AG09319 (cell line): ENCODE measurements around the gene AKIP1.
A peak's percentile ranks its signal among the peaks of the same experiment; 100 is the strongest.
"Not testable (repeated sequence)": the region's sequence is repeated elsewhere in the genome, so short reads cannot be mapped to it uniquely, and the experiment has no call there.

Experiments used
- DNase-seq: peaks from one replicate; pipeline ENCODE4 v3.0.0-alpha.2; 2010; ENCODE audit warnings: low read depth; ENCODE audit errors: extremely low read depth
- CTCF ChIP-seq: IDR thresholded peaks from 2 replicates; pipeline ENCODE4 v1.5.1; 2011; ENCODE audit warnings: low read depth, mild to moderate bottlenecking, inconsistent platforms, low read length, moderate library complexity

AKIP1 gene

GRCh38 chr11:8871171-8871775 is 39.7 kb upstream of the AKIP1 start:
- TF ChIP-seq CTCF, result no peak
- peak; percentile 87 for DNase-seq

GRCh38 chr11:8871962-8872361 is 39.0 kb upstream of the AKIP1 start:
- no peak for DNase-seq
- TF ChIP-seq CTCF, result no peak

GRCh38 chr11:8873741-8874405 is 37.1 kb upstream of the AKIP1 start:
- TF ChIP-seq CTCF, result no peak
- no peak for DNase-seq

DNA sequence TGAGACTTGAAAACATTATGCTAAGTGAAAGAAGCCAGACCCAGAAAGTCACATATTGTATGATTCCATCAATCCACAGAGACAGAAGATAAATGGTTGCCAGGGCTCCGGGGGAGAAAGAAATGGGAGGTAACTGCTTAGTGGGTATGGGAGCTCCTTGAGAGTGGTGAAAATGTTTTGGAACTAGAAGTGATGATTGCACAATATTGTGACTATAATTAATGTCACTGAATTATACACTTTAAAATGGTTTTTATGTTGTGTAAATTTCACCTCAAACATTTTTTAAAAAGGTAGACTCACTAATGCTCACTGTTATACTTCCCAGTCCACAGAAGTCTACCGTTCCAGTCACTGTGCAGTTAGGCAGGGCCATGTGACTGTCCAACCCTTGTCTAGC is 32.2 kb upstream of the AKIP1 start:
- DNase-seq, result no peak
- TF ChIP-seq CTCF, result no peak

DNA sequence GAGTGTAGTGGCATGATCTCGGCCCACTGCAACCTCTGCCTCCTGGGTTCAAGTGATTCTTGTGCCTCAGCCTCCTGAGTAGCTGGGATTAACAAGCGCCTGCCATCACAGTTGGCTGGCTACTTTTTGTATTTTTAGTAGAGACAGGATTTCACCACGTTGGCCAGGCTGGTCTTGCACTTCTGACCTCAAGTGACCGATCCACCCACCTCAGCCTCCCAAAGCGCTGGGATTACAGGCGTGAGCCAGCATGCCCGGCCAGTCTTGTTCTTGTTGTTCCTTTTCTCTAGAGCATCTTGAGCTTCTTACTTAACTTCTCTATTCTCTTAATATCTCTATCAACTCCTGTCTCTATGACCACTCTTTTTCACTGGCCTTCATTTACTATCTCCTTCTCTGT is 29.4 kb upstream of the AKIP1 start:
- not testable (repeated sequence) for DNase-seq

DNA sequence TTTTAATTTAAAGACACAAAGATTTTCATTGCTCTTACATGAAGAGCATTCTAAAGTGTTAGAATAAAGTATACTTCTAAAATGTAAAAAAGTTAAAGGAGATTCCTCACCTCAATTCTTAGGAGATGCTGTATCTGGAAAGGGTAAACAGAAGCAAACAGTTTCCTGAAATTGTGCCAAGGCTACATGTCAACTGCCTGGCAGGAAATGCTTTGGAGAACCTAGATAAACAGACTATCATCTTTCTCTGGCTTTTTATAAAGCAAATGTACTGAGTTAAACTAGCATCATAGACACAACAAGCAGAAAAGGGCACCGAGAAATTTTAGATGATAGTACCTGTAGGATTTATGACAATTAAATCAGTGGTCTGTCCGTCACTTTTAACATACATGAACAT is 24.7 kb upstream of the AKIP1 start:
- DNase-seq, result no peak
- TF ChIP-seq CTCF, result no peak

DNA sequence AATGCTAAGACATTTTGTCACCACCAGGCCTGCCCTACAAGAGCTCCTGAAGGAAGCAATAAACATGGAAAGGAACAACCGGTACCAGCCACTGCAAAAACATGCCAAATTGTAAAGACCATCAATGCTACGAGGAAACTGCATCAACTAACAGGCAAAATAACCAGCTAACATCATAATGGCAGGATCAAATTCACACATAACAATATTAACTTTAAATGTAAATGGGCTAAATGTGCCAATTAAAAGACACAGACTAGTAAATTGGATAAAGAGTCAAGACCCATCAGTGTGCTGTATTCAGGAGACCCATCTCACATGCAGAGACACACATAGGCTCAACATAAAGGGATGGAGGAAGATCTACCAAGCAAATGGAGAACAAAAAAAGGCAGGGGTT is 19.8 kb upstream of the AKIP1 start:
- not testable (repeated sequence) for DNase-seq

GRCh38 chr11:8899119-8899753 is 11.8 kb upstream of the AKIP1 start:
- DNase-seq, result no peak
- no peak for TF ChIP-seq CTCF
